WTC11 (cell line): ENCODE data around the gene C6orf120.

ENCODE experiments used
- CTCF ChIP-seq: fragments of 200-600 bp; IDR thresholded peaks from 2 replicates; pipeline ENCODE4 v1.8.0; 2022; ENCODE audit warnings: antibody characterized with exemption
- GABPB1 ChIP-seq: sonication (generic); formaldehyde crosslinking; IDR thresholded peaks from 2 replicates; pipeline ENCODE4 v1.8.1; 2023; ENCODE audit warnings: mild to moderate bottlenecking, missing genetic modification reagents
- MAX ChIP-seq: sonication (generic); formaldehyde crosslinking; IDR thresholded peaks from 2 replicates; pipeline ENCODE4 v1.8.0; 2022; ENCODE audit warnings: mild to moderate bottlenecking, missing genetic modification reagents
- PRDM15 ChIP-seq: sonication (generic); formaldehyde crosslinking; IDR thresholded peaks from 2 replicates; pipeline ENCODE4 v1.8.0; 2022; ENCODE audit warnings: missing genetic modification reagents
- SP1 ChIP-seq: sonication (generic); formaldehyde crosslinking; conservative IDR thresholded peaks from 2 replicates; pipeline ENCODE4 v1.8.1; 2022; ENCODE audit warnings: missing genetic modification reagents
- TEAD4 ChIP-seq: sonication (generic); formaldehyde crosslinking; IDR thresholded peaks from 2 replicates; pipeline ENCODE4 v1.8.0; 2022; ENCODE audit warnings: mild to moderate bottlenecking, missing genetic modification reagents
- USF1 ChIP-seq: sonication (generic); formaldehyde crosslinking; IDR thresholded peaks from 2 replicates; pipeline ENCODE4 v1.8.0; 2022; ENCODE audit warnings: mild to moderate bottlenecking, missing genetic modification reagents
- ZBTB21 ChIP-seq: sonication (generic); formaldehyde crosslinking; IDR thresholded peaks from 2 replicates; pipeline ENCODE4 v1.8.1; 2023; ENCODE audit warnings: mild to moderate bottlenecking, missing genetic modification reagents, borderline replicate concordance

- TF ChIP-seq ZBTB21 (CRISPR knock-in tag): no peak
- no peak for TF ChIP-seq CTCF
- TF ChIP-seq GABPB1: no peak
- no peak for TF ChIP-seq SP1 (CRISPR knock-in tag)
- no peak for TF ChIP-seq USF1
- TF ChIP-seq MAX (CRISPR knock-in tag): no peak
- TF ChIP-seq PRDM15 (CRISPR knock-in tag): no peak
- no peak for TF ChIP-seq TEAD4 (CRISPR knock-in tag)
These were observed 44.7 kb upstream of the C6orf120 start for GRCh38 chr6:169657284-169657610.
